Cardiac fibroblast (primary cell): ENCODE results near the gene PUDP.

Source experiments
- DNase-seq, 2 donors: peaks; one replicate each; pipeline versions ENCODE4 v3.0.0 to v3.0.0-alpha.2; 2010; ENCODE audit warnings: low read depth in 2 of 2
- H3K4me3 ChIP-seq, 2 donors: replicated peaks in 1 of 2; 1 replicate in 1 of 2; 2 replicates in 1 of 2; pipeline ENCODE4 v1.5.1; 2011; ENCODE audit warnings: low read depth in 2 of 2, low read length in 2 of 2, mild to moderate bottlenecking in 2 of 2, moderate library complexity in 1 of 2
- TF ChIP-seq, protein P1 (sequence below): IDR thresholded peaks from one replicate; pipeline ENCODE4 v1.5.1; 2011; ENCODE audit warnings: low read depth, mild to moderate bottlenecking, low read length, inconsistent platforms

Gene PUDP

GRCh38 chrX:7083468-7084396, 64.2 kb downstream of the PUDP start:
- no peak overlapping the region for H3K4me3 ChIP-seq
- peak; percentile 74 to 89 for DNase-seq
- TF ChIP-seq, protein P1, sequence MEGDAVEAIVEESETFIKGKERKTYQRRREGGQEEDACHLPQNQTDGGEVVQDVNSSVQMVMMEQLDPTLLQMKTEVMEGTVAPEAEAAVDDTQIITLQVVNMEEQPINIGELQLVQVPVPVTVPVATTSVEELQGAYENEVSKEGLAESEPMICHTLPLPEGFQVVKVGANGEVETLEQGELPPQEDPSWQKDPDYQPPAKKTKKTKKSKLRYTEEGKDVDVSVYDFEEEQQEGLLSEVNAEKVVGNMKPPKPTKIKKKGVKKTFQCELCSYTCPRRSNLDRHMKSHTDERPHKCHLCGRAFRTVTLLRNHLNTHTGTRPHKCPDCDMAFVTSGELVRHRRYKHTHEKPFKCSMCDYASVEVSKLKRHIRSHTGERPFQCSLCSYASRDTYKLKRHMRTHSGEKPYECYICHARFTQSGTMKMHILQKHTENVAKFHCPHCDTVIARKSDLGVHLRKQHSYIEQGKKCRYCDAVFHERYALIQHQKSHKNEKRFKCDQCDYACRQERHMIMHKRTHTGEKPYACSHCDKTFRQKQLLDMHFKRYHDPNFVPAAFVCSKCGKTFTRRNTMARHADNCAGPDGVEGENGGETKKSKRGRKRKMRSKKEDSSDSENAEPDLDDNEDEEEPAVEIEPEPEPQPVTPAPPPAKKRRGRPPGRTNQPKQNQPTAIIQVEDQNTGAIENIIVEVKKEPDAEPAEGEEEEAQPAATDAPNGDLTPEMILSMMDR = no peak

GRCh38 chrX:7083021-7083420, 64.9 kb downstream of the PUDP start:
- no peak overlapping the region for H3K4me3 ChIP-seq
- TF ChIP-seq, protein P1 = no peak
- no peak for DNase-seq

DNA sequence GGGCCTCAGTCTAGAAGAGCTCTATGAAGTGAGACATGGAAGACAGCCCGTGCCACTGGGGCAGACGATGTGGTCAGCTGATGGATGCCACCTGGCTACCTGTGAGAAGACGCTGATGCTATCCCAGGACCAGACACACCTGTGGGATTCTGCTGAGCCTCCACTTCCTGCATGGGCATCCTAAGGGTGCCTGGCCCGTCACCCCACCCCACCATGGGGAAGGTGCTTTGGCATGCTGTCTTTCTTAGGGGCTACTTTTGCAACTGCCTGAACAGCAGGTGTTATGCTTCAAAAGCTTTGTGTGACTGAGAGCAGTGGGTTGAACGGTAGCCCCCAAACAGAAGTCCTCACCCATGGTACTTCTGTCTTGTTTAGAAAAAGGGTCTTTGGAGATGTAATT, 65.4 kb downstream of the PUDP start:
- DNase-seq = no peak
- TF ChIP-seq, protein P1 = no peak
- H3K4me3 ChIP-seq = no peak overlapping the region

- no peak for DNase-seq
- TF ChIP-seq, protein P1 = no peak
These were observed 70.4 kb downstream of the PUDP start for GRCh38 chrX:7077241-7078230.

GRCh38 chrX:7076245-7076661, 71.7 kb downstream of the PUDP start:
- H3K4me3 ChIP-seq = no peak overlapping the region
- TF ChIP-seq, protein P1 = no peak
- DNase-seq = no peak

More at GRCh38 chrX:7077241-7078230, 70.4 kb downstream of the PUDP start:
- no peak overlapping the region for H3K4me3 ChIP-seq

- DNase-seq = no peak
- TF ChIP-seq, protein P1 = no peak
- no peak overlapping the region for H3K4me3 ChIP-seq
These were observed 73.1 kb downstream of the PUDP start for GRCh38 chrX:7074908-7075204.
